ENCODE results near the gene RTN4RL1.

DNA sequence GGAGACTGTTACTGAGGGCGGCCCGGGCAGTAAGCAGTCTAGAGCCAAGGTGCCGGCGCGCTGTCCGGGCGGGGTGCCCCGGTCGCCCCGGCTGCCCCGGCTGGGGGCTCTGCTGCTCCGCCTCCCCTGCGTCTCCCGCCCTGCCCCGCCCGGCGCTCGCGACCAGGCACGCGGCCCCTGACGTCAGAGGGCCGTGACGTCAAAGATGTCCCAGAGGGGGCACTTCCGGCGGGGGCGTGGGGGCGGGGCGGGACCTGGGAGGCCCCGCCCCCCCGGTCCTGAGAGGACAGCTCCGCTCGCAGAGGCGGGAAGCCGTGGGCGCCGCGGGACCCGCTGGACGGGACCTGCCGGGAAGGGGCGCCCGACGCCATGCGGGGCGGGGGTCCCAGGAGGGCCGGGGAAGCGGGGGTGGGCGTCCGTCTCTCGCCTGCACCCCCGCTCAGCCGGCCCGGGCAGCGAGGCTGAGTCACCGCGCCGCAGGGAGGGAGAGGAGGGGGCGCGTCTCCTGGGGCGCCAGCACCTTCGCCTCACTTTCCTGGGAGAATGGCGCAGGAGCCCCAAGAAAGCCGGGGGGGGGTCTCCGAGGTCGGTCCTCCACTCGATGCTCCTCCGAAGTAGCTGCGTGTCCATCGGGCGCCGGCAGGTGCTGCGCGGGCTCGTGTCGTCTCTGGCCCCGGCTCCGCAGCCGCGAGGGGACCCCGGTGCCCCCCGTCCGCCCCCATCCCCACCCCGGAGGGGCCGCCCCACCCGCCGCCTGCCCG is 25.3 kb upstream of the RTN4RL1 start:
- TF ChIP-seq POLR2AphosphoS5 (IDR thresholded peaks at IDR 0.05), result no peak
- TF ChIP-seq POLR2A (IDR thresholded peaks at IDR 0.05), result no peak
- TF ChIP-seq, protein P1, sequence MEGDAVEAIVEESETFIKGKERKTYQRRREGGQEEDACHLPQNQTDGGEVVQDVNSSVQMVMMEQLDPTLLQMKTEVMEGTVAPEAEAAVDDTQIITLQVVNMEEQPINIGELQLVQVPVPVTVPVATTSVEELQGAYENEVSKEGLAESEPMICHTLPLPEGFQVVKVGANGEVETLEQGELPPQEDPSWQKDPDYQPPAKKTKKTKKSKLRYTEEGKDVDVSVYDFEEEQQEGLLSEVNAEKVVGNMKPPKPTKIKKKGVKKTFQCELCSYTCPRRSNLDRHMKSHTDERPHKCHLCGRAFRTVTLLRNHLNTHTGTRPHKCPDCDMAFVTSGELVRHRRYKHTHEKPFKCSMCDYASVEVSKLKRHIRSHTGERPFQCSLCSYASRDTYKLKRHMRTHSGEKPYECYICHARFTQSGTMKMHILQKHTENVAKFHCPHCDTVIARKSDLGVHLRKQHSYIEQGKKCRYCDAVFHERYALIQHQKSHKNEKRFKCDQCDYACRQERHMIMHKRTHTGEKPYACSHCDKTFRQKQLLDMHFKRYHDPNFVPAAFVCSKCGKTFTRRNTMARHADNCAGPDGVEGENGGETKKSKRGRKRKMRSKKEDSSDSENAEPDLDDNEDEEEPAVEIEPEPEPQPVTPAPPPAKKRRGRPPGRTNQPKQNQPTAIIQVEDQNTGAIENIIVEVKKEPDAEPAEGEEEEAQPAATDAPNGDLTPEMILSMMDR (IDR thresholded peaks at IDR 0.05 in 8 of 11, conservative IDR thresholded peaks at IDR 0.05 in 3 of 11), result peak in 1 of 11 experiments; percentile 18

Data from spleen (tissue), 7 donors.